Activated CD4-positive, alpha-beta T cell treated with anti-CD3 and anti-CD28 coated beads for 24 hours (primary cell): ENCODE data around the gene CCR7.

ENCODE experiments used
- DNase-seq, 2 donors: peaks; one replicate each; pipeline ENCODE4 v3.0.0-alpha.2; 2020; ENCODE audit warnings: low read depth in 2 of 2

Gene CCR7

GRCh38 chr17:40516581-40517285, 48.5 kb downstream of the CCR7 start:
- no peak for DNase-seq

- peak in 1 of 2 donors; percentile 30 for DNase-seq
Observed at GRCh38 chr17:40515491-40516041, 49.7 kb downstream of the CCR7 start.

- DNase-seq: no peak
Observed at GRCh38 chr17:40515011-40515410, 50.3 kb downstream of the CCR7 start.

- DNase-seq: no peak
Observed at GRCh38 chr17:40514013-40514875, 51.0 kb downstream of the CCR7 start.

- no peak for DNase-seq
Observed at GRCh38 chr17:40511667-40512220, 53.5 kb downstream of the CCR7 start.

- no peak for DNase-seq
Observed at GRCh38 chr17:40511136-40511535, 54.1 kb downstream of the CCR7 start.

GRCh38 chr17:40510328-40510648, 55.0 kb downstream of the CCR7 start:
- no peak for DNase-seq

- DNase-seq: no peak
Observed at GRCh38 chr17:40509626-40510327, 55.5 kb downstream of the CCR7 start.

GRCh38 chr17:40506786-40507185, 58.5 kb downstream of the CCR7 start:
- DNase-seq: no peak
